Measurements from ENCODE around the gene DOHH.

- TF ChIP-seq, protein P1, sequence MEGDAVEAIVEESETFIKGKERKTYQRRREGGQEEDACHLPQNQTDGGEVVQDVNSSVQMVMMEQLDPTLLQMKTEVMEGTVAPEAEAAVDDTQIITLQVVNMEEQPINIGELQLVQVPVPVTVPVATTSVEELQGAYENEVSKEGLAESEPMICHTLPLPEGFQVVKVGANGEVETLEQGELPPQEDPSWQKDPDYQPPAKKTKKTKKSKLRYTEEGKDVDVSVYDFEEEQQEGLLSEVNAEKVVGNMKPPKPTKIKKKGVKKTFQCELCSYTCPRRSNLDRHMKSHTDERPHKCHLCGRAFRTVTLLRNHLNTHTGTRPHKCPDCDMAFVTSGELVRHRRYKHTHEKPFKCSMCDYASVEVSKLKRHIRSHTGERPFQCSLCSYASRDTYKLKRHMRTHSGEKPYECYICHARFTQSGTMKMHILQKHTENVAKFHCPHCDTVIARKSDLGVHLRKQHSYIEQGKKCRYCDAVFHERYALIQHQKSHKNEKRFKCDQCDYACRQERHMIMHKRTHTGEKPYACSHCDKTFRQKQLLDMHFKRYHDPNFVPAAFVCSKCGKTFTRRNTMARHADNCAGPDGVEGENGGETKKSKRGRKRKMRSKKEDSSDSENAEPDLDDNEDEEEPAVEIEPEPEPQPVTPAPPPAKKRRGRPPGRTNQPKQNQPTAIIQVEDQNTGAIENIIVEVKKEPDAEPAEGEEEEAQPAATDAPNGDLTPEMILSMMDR (IDR thresholded peaks at IDR 0.05), result no peak
- no peak for TF ChIP-seq POLR2A (IDR thresholded peaks at IDR 0.05)
These were observed 44.4 kb downstream of the DOHH start for GRCh38 chr19:3455960-3456601.

Measured in sigmoid colon (tissue), 3 donors.